H1 (cell line): ENCODE data around the gene FAM167B.

ENCODE experiments used
- CHD2 ChIP-seq: IDR thresholded peaks from 2 replicates; pipeline ENCODE4 v1.6.1; 2012; ENCODE audit warnings: low read length, improper control_type of control experiment
- MAFK ChIP-seq: IDR thresholded peaks from 2 replicates; pipeline ENCODE4 v1.6.1; 2012; ENCODE audit warnings: low read depth, mild to moderate bottlenecking, improper control_type of control experiment, low read length
- PHF8 ChIP-seq: fragments of 200-600 bp; sonication (generic); conservative IDR thresholded peaks from 2 replicates; pipeline ENCODE4 v1.7.1; 2012; ENCODE audit warnings: low read depth, mild to moderate bottlenecking, inconsistent platforms, low read length, moderate library complexity
- POLR2A ChIP-seq, 2 experiments: IDR thresholded peaks; 1 replicate in 1 of 2; 2 replicates in 1 of 2; pipeline ENCODE4 v1.6.1; 2011; ENCODE audit warnings: low read depth in 2 of 2, low read length in 2 of 2, mild to moderate bottlenecking in 2 of 2; ENCODE audit errors: control extremely low read depth in 1 of 2
- RAD21 ChIP-seq, 2 experiments: IDR thresholded peaks in 1 of 2; conservative IDR thresholded peaks in 1 of 2; 2 replicates each; pipeline ENCODE4 v1.6.1; 2011; ENCODE audit warnings: low read depth in 2 of 2, low read length in 2 of 2, improper control_type of control experiment in 1 of 2, inconsistent platforms in 1 of 2, mild to moderate bottlenecking in 1 of 2, moderate library complexity in 1 of 2
- SIX5 ChIP-seq: IDR thresholded peaks from 2 replicates; pipeline ENCODE4 v1.6.1; 2011; ENCODE audit warnings: mild to moderate bottlenecking, low read depth, low read length
- SP2 ChIP-seq: IDR thresholded peaks from 2 replicates; pipeline ENCODE4 v1.6.1; 2012; ENCODE audit warnings: mild to moderate bottlenecking, low read length, inconsistent platforms

DNA sequence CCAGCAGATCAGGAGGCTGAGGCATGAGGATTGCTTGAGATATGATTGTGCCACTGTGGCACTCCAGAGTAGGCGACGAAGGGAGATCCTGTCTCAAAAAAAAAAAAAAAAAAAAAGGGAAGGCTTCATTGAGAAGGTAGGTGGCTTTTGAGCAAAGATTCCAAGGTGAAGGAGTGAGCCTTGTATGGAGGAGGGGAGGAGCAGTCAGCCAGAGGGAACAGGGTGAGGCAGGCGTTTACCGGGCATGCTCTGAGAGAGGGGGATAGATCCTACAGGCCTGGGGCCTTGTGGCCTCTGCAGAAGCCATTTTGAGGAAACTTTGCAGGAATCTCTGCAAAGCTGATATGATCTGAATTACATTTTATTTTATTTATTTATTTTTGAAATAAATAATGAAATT lies 39.7 kb downstream of the FAM167B start:
- TF ChIP-seq PHF8 (no peak), RAD21 (IDR thresholded peaks at IDR 0.05 in 1 of 2, conservative IDR thresholded peaks at IDR 0.05 in 1 of 2; ENCODE audit: low read depth in 2 of 2, low read length in 2 of 2) (no peak), CHD2 (no peak), SP2 (no peak), SIX5 (no peak), MAFK (no peak), POLR2A (IDR thresholded peaks at IDR 0.05; ENCODE audit: control extremely low read depth in 1 of 2, low read depth in 2 of 2, low read length in 2 of 2) (no peak)
